Neuronal stem cell (in vitro differentiated cells): Measurements from ENCODE around the gene GSS.

Experiments
- DNase-seq: peaks from one replicate; pipeline ENCODE4 v3.0.0-alpha.2; 2013; ENCODE audit warnings: low spot score
- H2AFZ ChIP-seq: one replicate; pipeline ENCODE4 v1.6.1; 2013; ENCODE audit warnings: mild to moderate bottlenecking, low read length, inconsistent platforms
- H2AK5ac ChIP-seq: 2 replicates; pipeline ENCODE4 v1.6.1; 2013; ENCODE audit warnings: low read depth, mild to moderate bottlenecking, inconsistent platforms, low read length, moderate library complexity, mixed read lengths
- H2BK120ac ChIP-seq: 2 replicates; pipeline ENCODE4 v1.6.1; 2013; ENCODE audit warnings: low read depth, mild to moderate bottlenecking, inconsistent platforms, low read length, moderate library complexity, mixed read lengths
- H2BK12ac ChIP-seq: one replicate; pipeline ENCODE4 v1.6.1; 2013; ENCODE audit warnings: low read length, inconsistent platforms
- H2BK15ac ChIP-seq: 2 replicates; pipeline ENCODE4 v1.6.1; 2013; ENCODE audit warnings: mild to moderate bottlenecking, low read length, inconsistent platforms, mixed read lengths
- H2BK5ac ChIP-seq: one replicate; pipeline ENCODE4 v1.6.1; 2013; ENCODE audit warnings: inconsistent platforms, mild to moderate bottlenecking, low read length, moderate library complexity
- H3K14ac ChIP-seq: one replicate; pipeline ENCODE4 v1.6.1; 2013; ENCODE audit warnings: low read length, inconsistent platforms
- H3K18ac ChIP-seq: 2 replicates; pipeline ENCODE4 v1.6.1; 2013; ENCODE audit warnings: low read length, inconsistent platforms
- H3K23ac ChIP-seq: 2 replicates; pipeline ENCODE4 v1.6.1; 2013; ENCODE audit warnings: low read depth, mild to moderate bottlenecking, mixed read lengths, low read length, inconsistent platforms; ENCODE audit not compliant: poor library complexity
- H3K27ac ChIP-seq: replicated peaks from 3 replicates; pipeline ENCODE4 v1.5.1; 2013; ENCODE audit warnings: low read length, inconsistent platforms
- H3K27me3 ChIP-seq, 3 experiments: 2 replicates each; pipeline ENCODE4 v1.6.1; 2013; ENCODE audit warnings: low read length in 3 of 3, mild to moderate bottlenecking in 2 of 3, inconsistent platforms in 1 of 3, low read depth in 1 of 3, mixed read lengths in 1 of 3, moderate library complexity in 1 of 3; ENCODE audit not compliant: control insufficient read depth in 3 of 3, insufficient read depth in 3 of 3
- H3K36me3 ChIP-seq, 2 donors: replicated peaks in 1 of 2; 2 replicates each; pipeline ENCODE4 v1.6.1; 2013; ENCODE audit warnings: low read length in 2 of 2; ENCODE audit not compliant: control insufficient read depth in 2 of 2, insufficient read depth in 2 of 2
- H3K4ac ChIP-seq: 2 replicates; pipeline ENCODE4 v1.6.1; 2013; ENCODE audit warnings: inconsistent platforms, mild to moderate bottlenecking, low read length, moderate library complexity
- H3K4me1 ChIP-seq, 2 donors: 1 replicate in 1 of 2; 2 replicates in 1 of 2; pipeline ENCODE4 v1.6.1; 2013; ENCODE audit warnings: low read length in 2 of 2, low read depth in 1 of 2; ENCODE audit not compliant: control insufficient read depth in 2 of 2, insufficient read depth in 1 of 2
- H3K4me2 ChIP-seq: one replicate; pipeline ENCODE4 v1.6.1; 2013; ENCODE audit warnings: mild to moderate bottlenecking, low read length, inconsistent platforms; ENCODE audit not compliant: insufficient read depth, poor library complexity, severe bottlenecking
- H3K4me3 ChIP-seq, 2 donors: 2 replicates each; pipeline ENCODE4 v1.5.1; 2013; ENCODE audit warnings: low read length in 2 of 2, mild to moderate bottlenecking in 2 of 2, inconsistent platforms in 1 of 2, moderate library complexity in 1 of 2
- H3K79me1 ChIP-seq: one replicate; pipeline ENCODE4 v1.6.1; 2013; ENCODE audit warnings: low read depth, mild to moderate bottlenecking, inconsistent platforms, low read length, moderate library complexity
- H3K9ac ChIP-seq: one replicate; pipeline ENCODE4 v1.6.1; 2013; ENCODE audit warnings: mild to moderate bottlenecking, low read depth, low read length, inconsistent platforms; ENCODE audit not compliant: poor library complexity
- H3K9me3 ChIP-seq, 2 donors: replicated peaks in 1 of 2; 2 replicates each; pipeline versions ENCODE3 to v1.6.1; 2013; ENCODE audit warnings: low read length in 2 of 2, mild to moderate bottlenecking in 2 of 2, inconsistent platforms in 1 of 2, low read depth in 1 of 2, mixed read lengths in 1 of 2, moderate library complexity in 1 of 2; ENCODE audit not compliant: control insufficient read depth in 2 of 2, insufficient read depth in 1 of 2
- H4K8ac ChIP-seq: one replicate; pipeline ENCODE4 v1.6.1; 2013; ENCODE audit warnings: low read depth, mild to moderate bottlenecking, inconsistent platforms, low read length, moderate library complexity
- H4K91ac ChIP-seq: one replicate; pipeline ENCODE4 v1.6.1; 2013; ENCODE audit warnings: low read length, low read depth, mild to moderate bottlenecking, inconsistent platforms; ENCODE audit not compliant: poor library complexity
- WGBS, 2 donors: extraction: QIAGEN DNeasy Blood & Tissue Kit; methylation state at CpG; one replicate each; pipeline ENCODE4 v1.1.7; 2013; ENCODE audit warnings: missing lambda C conversion rate in 2 of 2, mixed read lengths in 1 of 2; ENCODE audit not compliant: insufficient read length in 2 of 2, insufficient replicate concordance in 1 of 2; ENCODE audit errors: extremely low coverage in 2 of 2; 5-methylcytosine and 5-hydroxymethylcytosine counted together

The GSS gene

GRCh38 chr20:35000922-35001595, 45.5 kb upstream of the GSS start:
- no CpG with 5 or more reads among the region's 28 CpGs for WGBS, 2 donors
- Histone ChIP-seq H3K4me1 (no peaks in the 10 kb centered on the region), H3K4me2 (no peak overlapping the region), H3K18ac (no peak overlapping the region), H3K4ac (no peak overlapping the region), H3K9me3 (no peaks in the 10 kb centered on the region), H2BK15ac (no peak overlapping the region), H2AK5ac (peak overlapping the region; percentile 47), H3K9ac (no peak overlapping the region), H3K36me3 (peaks cover 66 to 96% of the 10 kb centered on the region in 2 donors), H4K91ac (no peak overlapping the region), H2BK5ac (peak overlapping the region; percentile 61), H3K79me1 (peaks cover 5% of the 10 kb centered on the region), H2BK12ac (no peak overlapping the region), H3K23ac (no peak overlapping the region), H3K27me3 (no peaks in the 10 kb centered on the region), H3K27ac (no peak overlapping the region), H4K8ac (no peak overlapping the region), H2AFZ (no peak overlapping the region), H2BK120ac (no peak overlapping the region), H3K14ac (no peak overlapping the region), H3K4me3 (no peak overlapping the region)
- no peak for DNase-seq

DNA sequence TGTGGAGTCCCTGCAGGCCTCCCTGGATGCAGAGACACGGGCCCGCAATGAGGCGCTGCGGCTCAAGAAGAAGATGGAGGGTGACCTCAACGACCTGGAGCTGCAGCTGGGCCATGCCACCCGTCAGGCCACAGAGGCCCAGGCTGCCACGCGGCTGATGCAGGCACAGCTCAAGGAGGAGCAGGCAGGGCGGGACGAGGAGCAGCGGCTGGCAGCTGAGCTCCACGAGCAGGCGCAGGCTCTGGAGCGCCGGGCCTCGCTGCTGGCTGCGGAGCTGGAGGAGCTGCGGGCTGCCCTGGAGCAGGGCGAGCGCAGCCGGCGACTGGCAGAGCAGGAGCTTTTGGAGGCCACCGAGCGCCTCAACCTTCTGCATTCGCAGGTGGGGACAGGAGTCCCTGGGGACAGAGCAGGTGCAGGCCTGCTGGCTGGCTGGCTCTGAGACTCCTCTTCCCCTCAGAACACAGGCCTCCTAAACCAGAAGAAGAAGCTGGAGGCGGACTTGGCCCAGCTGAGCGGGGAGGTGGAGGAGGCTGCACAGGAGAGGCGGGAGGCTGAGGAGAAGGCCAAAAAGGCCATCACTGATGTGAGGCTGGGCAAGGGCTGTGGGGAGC, 44.8 kb upstream of the GSS start:
- no peak overlapping the region for H4K91ac ChIP-seq
- H2BK120ac ChIP-seq, result no peak overlapping the region
- peak overlapping the region; percentile 61 for H2BK5ac ChIP-seq
- H3K18ac ChIP-seq, result no peak overlapping the region
- H3K36me3 ChIP-seq, result peaks cover 65 to 96% of the 10 kb centered on the region in 2 donors
- no peaks in the 10 kb centered on the region for H3K4me1 ChIP-seq
- H2BK15ac ChIP-seq, result no peak overlapping the region
- no CpG with 5 or more reads among the region's 28 CpGs for WGBS, 2 donors
- peaks cover 5% of the 10 kb centered on the region for H3K79me1 ChIP-seq
- H2AK5ac ChIP-seq, result no peak overlapping the region
- H3K27me3 ChIP-seq, result no peaks in the 10 kb centered on the region
- no peak overlapping the region for H3K23ac ChIP-seq
- H2AFZ ChIP-seq, result no peak overlapping the region
- no peak overlapping the region for H4K8ac ChIP-seq
- no peak overlapping the region for H3K4me2 ChIP-seq
- H3K14ac ChIP-seq, result no peak overlapping the region
- H3K4me3 ChIP-seq, result no peak overlapping the region
- DNase-seq, result no peak
- H3K9ac ChIP-seq, result no peak overlapping the region
- H3K9me3 ChIP-seq, result no peaks in the 10 kb centered on the region
- no peak overlapping the region for H3K4ac ChIP-seq
- H2BK12ac ChIP-seq, result no peak overlapping the region
- no peak overlapping the region for H3K27ac ChIP-seq

GRCh38 chr20:34999782-35000181, 44.2 kb upstream of the GSS start:
- H3K4me3 ChIP-seq, result no peak overlapping the region
- no peak overlapping the region for H3K9ac ChIP-seq
- H3K4me1 ChIP-seq, result no peaks in the 10 kb centered on the region
- no peak for DNase-seq
- no peaks in the 10 kb centered on the region for H3K27me3 ChIP-seq
- H3K23ac ChIP-seq, result no peak overlapping the region
- peaks cover 5% of the 10 kb centered on the region for H3K79me1 ChIP-seq
- H2BK15ac ChIP-seq, result no peak overlapping the region
- H4K8ac ChIP-seq, result no peak overlapping the region
- H2BK5ac ChIP-seq, result no peak overlapping the region
- no CpG with 5 or more reads among the region's 10 CpGs for WGBS, 2 donors
- H2BK12ac ChIP-seq, result no peak overlapping the region
- H3K27ac ChIP-seq, result no peak overlapping the region
- no peak overlapping the region for H3K4me2 ChIP-seq
- no peak overlapping the region for H2BK120ac ChIP-seq
- peaks cover 64 to 95% of the 10 kb centered on the region in 2 donors for H3K36me3 ChIP-seq
- H3K4ac ChIP-seq, result no peak overlapping the region
- H4K91ac ChIP-seq, result no peak overlapping the region
- no peaks in the 10 kb centered on the region for H3K9me3 ChIP-seq
- H2AK5ac ChIP-seq, result no peak overlapping the region
- H3K14ac ChIP-seq, result no peak overlapping the region
- H2AFZ ChIP-seq, result no peak overlapping the region
- no peak overlapping the region for H3K18ac ChIP-seq

GRCh38 chr20:34999021-34999451, 43.4 kb upstream of the GSS start:
- Histone ChIP-seq H3K14ac (peak overlapping the region; percentile 6), H2BK5ac (peak overlapping the region; percentile 66), H3K79me1 (peaks cover 5% of the 10 kb centered on the region), H3K9ac (no peak overlapping the region), H3K4ac (no peak overlapping the region), H3K4me2 (no peak overlapping the region), H4K8ac (peak overlapping the region; percentile 43), H3K4me1 (no peaks in the 10 kb centered on the region), H2AFZ (no peak overlapping the region), H2BK15ac (no peak overlapping the region), H3K36me3 (peaks cover 61 to 95% of the 10 kb centered on the region in 2 donors), H4K91ac (no peak overlapping the region), H2BK12ac (no peak overlapping the region), H3K27me3 (no peaks in the 10 kb centered on the region), H3K4me3 (no peak overlapping the region), H3K23ac (peak overlapping the region; percentile 93), H3K27ac (no peak overlapping the region), H2AK5ac (no peak overlapping the region), H3K18ac (no peak overlapping the region), H3K9me3 (no peaks in the 10 kb centered on the region), H2BK120ac (no peak overlapping the region)
- DNase-seq, result no peak
- no CpG with 5 or more reads among the region's 25 CpGs for WGBS, 2 donors
